Panc1 (cell line): ENCODE data around the gene GREB1L. TPM values are rescaled to one million over a fixed set of nuclear protein-coding genes. Genes with fewer than 3 reads are reported as not detected.
"Not testable (repeated sequence)": the region's sequence is repeated elsewhere in the genome, so short reads cannot be mapped to it uniquely, and the experiment has no call there.

ENCODE experiments used
- ATAC-seq: fragments of 200-7000 bp; cut with Tn5 transposase; 2 replicates; pipeline ENCODE4 v1.9.1; 2020; ENCODE audit warnings: mild to moderate bottlenecking, moderate library complexity
- BruUV-seq: library from RNA; stranded (reverse); fragments of 400-500 nt; replicated peaks from 2 replicates; lab custom pipeline; 2021; lab: Mats Ljungman, UMichigan
- CTCF ChIA-PET: fragments of 300-600 bp; sonication (Branson Sonifier 250); formaldehyde crosslinking; loops from one replicate; lab custom pipeline; 2022; ENCODE audit warnings: antibody characterized with exemption; lab: Charles Lee
- POLR2A ChIA-PET: fragments of 300-600 bp; sonication (Branson Sonifier 250); formaldehyde crosslinking; loops from one replicate; lab custom pipeline; 2022; ENCODE audit warnings: antibody characterized with exemption; lab: Charles Lee
- DNase-seq: peaks from one replicate; pipeline ENCODE4 v3.0.0-alpha.2; 2010; ENCODE audit warnings: low read depth, low spot score
- H3K27ac ChIP-seq: 2 replicates; pipeline ENCODE4 v1.5.1; 2011; ENCODE audit warnings: mild to moderate bottlenecking, low read length, inconsistent platforms
- H3K27me3 ChIP-seq: fragments of 200-500 bp; sonication (Bioruptor generic); 2 replicates; pipeline ENCODE4 v1.6.0; 2014; ENCODE audit warnings: low read length, inconsistent platforms; ENCODE audit not compliant: control insufficient read depth, insufficient read depth
- H3K36me3 ChIP-seq: fragments of 200-500 bp; sonication (Bioruptor generic); 2 replicates; pipeline ENCODE4 v1.5.1; 2014; ENCODE audit warnings: inconsistent platforms, mild to moderate bottlenecking, low read length, moderate library complexity; ENCODE audit not compliant: control insufficient read depth, insufficient read depth
- H3K4me1 ChIP-seq: 2 replicates; pipeline ENCODE4 v1.5.1; 2011; ENCODE audit warnings: inconsistent platforms, mild to moderate bottlenecking, low read length, moderate library complexity; ENCODE audit not compliant: control insufficient read depth, insufficient read depth
- H3K4me3 ChIP-seq, 2 experiments: 2 replicates each; pipeline ENCODE4 v1.5.1; 2011 to 2012; ENCODE audit warnings: low read depth in 2 of 2, low read length in 2 of 2, mild to moderate bottlenecking in 2 of 2, inconsistent platforms in 1 of 2, moderate library complexity in 1 of 2
- H3K9me3 ChIP-seq: fragments of 200-500 bp; sonication (Bioruptor generic); 2 replicates; pipeline ENCODE4 v1.5.1; 2014; ENCODE audit warnings: low read depth, mild to moderate bottlenecking, inconsistent platforms, low read length, moderate library complexity; ENCODE audit not compliant: control insufficient read depth, insufficient read depth
- POLR2AphosphoS5 ChIP-seq: IDR thresholded peaks from 2 replicates; pipeline ENCODE4 v1.6.1; 2012; ENCODE audit warnings: mild to moderate bottlenecking, low read depth, low read length, moderate library complexity
- SIN3A ChIP-seq: IDR thresholded peaks from 2 replicates; pipeline ENCODE4 v1.6.1; 2012; ENCODE audit warnings: low read depth, mild to moderate bottlenecking, low read length, moderate library complexity, borderline replicate concordance; ENCODE audit not compliant: insufficient read depth
- TCF7L2 ChIP-seq: IDR thresholded peaks from 2 replicates; pipeline ENCODE4 v1.6.1; 2011; ENCODE audit warnings: mild to moderate bottlenecking, low read depth, low read length, inconsistent platforms
- in situ Hi-C: cut with HindIII; loops from 2 replicates; pipeline ENCODE4 v1.10.0; 2016; ENCODE audit warnings: low sequenced_read_pairs, low pct_unique_long_range_greater_than_20kb
- intact Hi-C: fragments of 100-400 bp; cut with micrococcal nuclease; formaldehyde crosslinking; loops from one replicate; pipeline ENCODE4 v1.10.0; 2022; ENCODE audit not compliant: unreplicated experiment
- total RNA-seq: library from RNA; stranded (reverse); gene quantifications from one replicate; pipeline ENCODE4 v1.2.1, GENCODE V29; 2021; ENCODE audit not compliant: unreplicated experiment
- TF ChIP-seq, protein P1 (sequence below), 2 experiments: IDR thresholded peaks; 2 replicates each; pipeline ENCODE4 v1.6.1; 2011 to 2012; ENCODE audit warnings: low read depth in 2 of 2, control low read depth in 1 of 2, low read length in 1 of 2, mild to moderate bottlenecking in 1 of 2, moderate library complexity in 1 of 2; ENCODE audit not compliant: insufficient read depth in 1 of 2
- TF ChIP-seq, protein P2 (sequence below): fragments of 450-650 bp; IDR thresholded peaks from 2 replicates; pipeline ENCODE4 v1.5.1; 2017; ENCODE audit warnings: mild to moderate bottlenecking

Gene GREB1L
- total RNA-seq, 1 experiment from 2014 or later: 11.0 TPM

DNA sequence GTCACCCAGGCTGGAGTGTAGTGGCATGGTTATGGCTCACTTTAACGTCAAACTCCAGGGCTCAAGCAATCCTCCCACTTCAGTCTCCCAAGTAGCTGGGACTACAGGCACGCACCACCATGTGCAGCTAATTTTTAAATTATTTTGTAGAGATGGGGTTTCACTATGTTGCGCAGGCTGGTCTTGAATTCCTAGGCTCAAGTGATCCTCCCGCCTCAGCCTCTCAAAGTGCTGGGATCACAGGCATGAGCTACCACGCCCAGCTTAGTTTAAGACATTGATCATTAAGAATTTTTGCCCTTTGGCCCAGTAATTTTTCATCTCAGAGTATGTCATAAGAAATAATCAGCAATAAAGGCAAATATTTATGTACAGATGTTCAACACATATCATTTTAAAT, 73.1 kb downstream of the GREB1L start:
- H3K4me3 ChIP-seq: not testable (repeated sequence)

DNA sequence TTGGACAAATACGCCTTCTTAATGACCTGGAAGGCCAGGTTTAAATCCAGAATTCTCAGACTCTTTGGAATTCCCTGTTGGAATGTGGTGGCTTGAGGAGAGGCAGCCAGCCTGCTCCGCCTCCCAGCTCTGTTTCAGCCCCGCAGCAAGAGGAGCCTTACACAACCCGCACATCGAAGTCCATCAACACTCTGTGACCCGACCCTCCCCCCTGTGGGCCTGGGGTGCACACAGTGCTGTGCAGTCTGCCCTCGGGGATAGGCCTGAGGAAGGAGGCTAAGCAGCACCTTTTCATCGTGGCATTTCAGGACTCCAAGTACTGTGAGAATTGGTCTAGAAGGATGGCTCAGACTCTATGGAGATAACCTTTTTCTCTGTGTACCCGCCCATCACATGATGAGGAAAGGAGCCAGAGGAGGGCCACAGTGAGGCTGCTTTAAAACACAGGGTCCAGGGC, 73.7 kb downstream of the GREB1L start:
- TF ChIP-seq POLR2AphosphoS5 (no peak), TCF7L2 (no peak), SIN3A (no peak)
- POLR2A ChIA-PET: no interaction called here
- DNase-seq (no peak), ATAC-seq (0 out of 2 replicates have a peak, but pooled peaks have one; percentile 53)
- in situ Hi-C loops: no loop called here
- BruUV-seq: no TSS peak
- Histone ChIP-seq H3K4me1 (peaks cover 17% of the 10 kb centered on the region), H3K9me3 (no peaks in the 10 kb centered on the region), H3K4me3 (no peak overlapping the region), H3K27ac (no peak overlapping the region), H3K36me3 (no peaks in the 10 kb centered on the region), H3K27me3 (no peaks in the 10 kb centered on the region)
- CTCF ChIA-PET: no interaction called here
- intact Hi-C loops: no loop called here

More for the DNA sequence above, 73.1 kb downstream of the GREB1L start:
- CTCF ChIA-PET, H3K9me3 ChIP-seq, intact Hi-C loops, POLR2A ChIA-PET, DNase-seq, H3K27me3 ChIP-seq, ATAC-seq, H3K27ac ChIP-seq, BruUV-seq, in situ Hi-C loops, H3K36me3 ChIP-seq: not testable (repeated sequence)
- peaks cover 17% of the 10 kb centered on the region for H3K4me1 ChIP-seq

DNA sequence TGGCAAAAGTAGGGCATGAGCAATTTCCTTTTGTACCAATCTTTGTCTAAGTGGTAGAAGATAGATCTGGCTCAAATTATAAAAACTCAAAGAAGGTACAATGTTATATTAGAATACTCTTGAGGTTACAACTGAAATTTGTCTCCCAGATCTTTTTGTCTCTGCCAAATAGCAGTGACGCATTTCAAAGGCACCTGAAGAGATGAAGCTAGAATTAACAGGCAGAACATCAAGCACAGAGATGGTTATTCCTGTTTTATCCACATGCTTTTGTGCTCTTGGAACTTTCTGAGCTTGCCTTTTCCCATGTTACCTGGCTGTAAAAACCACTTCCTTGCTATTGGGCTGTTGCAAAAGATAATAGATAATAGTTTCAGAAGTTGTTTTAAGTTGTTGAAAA, 74.3 kb downstream of the GREB1L start:
- Histone ChIP-seq H3K4me1 (peaks cover 17% of the 10 kb centered on the region), H3K36me3 (no peaks in the 10 kb centered on the region), H3K27me3 (no peaks in the 10 kb centered on the region), H3K27ac (no peak overlapping the region), H3K9me3 (no peaks in the 10 kb centered on the region), H3K4me3 (no peak overlapping the region)
- DNase-seq (no peak), ATAC-seq (no peak)
- BruUV-seq: no TSS peak
- intact Hi-C loops (no loop called here), in situ Hi-C loops (no loop called here)
- no peak for TF ChIP-seq POLR2AphosphoS5
- no peak for TF ChIP-seq TCF7L2
- TF ChIP-seq SIN3A: no peak
- TF ChIP-seq, protein P1, sequence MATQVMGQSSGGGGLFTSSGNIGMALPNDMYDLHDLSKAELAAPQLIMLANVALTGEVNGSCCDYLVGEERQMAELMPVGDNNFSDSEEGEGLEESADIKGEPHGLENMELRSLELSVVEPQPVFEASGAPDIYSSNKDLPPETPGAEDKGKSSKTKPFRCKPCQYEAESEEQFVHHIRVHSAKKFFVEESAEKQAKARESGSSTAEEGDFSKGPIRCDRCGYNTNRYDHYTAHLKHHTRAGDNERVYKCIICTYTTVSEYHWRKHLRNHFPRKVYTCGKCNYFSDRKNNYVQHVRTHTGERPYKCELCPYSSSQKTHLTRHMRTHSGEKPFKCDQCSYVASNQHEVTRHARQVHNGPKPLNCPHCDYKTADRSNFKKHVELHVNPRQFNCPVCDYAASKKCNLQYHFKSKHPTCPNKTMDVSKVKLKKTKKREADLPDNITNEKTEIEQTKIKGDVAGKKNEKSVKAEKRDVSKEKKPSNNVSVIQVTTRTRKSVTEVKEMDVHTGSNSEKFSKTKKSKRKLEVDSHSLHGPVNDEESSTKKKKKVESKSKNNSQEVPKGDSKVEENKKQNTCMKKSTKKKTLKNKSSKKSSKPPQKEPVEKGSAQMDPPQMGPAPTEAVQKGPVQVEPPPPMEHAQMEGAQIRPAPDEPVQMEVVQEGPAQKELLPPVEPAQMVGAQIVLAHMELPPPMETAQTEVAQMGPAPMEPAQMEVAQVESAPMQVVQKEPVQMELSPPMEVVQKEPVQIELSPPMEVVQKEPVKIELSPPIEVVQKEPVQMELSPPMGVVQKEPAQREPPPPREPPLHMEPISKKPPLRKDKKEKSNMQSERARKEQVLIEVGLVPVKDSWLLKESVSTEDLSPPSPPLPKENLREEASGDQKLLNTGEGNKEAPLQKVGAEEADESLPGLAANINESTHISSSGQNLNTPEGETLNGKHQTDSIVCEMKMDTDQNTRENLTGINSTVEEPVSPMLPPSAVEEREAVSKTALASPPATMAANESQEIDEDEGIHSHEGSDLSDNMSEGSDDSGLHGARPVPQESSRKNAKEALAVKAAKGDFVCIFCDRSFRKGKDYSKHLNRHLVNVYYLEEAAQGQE (IDR thresholded peaks at IDR 0.05; ENCODE audit: insufficient read depth in 1 of 2, low read depth in 2 of 2, low read length in 1 of 2): no peak
- TF ChIP-seq, protein P2, sequence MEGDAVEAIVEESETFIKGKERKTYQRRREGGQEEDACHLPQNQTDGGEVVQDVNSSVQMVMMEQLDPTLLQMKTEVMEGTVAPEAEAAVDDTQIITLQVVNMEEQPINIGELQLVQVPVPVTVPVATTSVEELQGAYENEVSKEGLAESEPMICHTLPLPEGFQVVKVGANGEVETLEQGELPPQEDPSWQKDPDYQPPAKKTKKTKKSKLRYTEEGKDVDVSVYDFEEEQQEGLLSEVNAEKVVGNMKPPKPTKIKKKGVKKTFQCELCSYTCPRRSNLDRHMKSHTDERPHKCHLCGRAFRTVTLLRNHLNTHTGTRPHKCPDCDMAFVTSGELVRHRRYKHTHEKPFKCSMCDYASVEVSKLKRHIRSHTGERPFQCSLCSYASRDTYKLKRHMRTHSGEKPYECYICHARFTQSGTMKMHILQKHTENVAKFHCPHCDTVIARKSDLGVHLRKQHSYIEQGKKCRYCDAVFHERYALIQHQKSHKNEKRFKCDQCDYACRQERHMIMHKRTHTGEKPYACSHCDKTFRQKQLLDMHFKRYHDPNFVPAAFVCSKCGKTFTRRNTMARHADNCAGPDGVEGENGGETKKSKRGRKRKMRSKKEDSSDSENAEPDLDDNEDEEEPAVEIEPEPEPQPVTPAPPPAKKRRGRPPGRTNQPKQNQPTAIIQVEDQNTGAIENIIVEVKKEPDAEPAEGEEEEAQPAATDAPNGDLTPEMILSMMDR: no peak
- POLR2A ChIA-PET: no interaction called here
- CTCF ChIA-PET: no interaction called here
